Neuron (in vitro differentiated cells): ENCODE results near the gene SPATA17.

Experiments
- H2AFZ ChIP-seq: one replicate; pipeline ENCODE4 v1.6.1; 2013; ENCODE audit warnings: low read depth, mild to moderate bottlenecking, inconsistent platforms, low read length, moderate library complexity
- H3K27me3 ChIP-seq: one replicate; pipeline ENCODE4 v1.6.1; 2013; ENCODE audit warnings: low read length; ENCODE audit not compliant: insufficient read depth
- H3K36me3 ChIP-seq: one replicate; pipeline ENCODE4 v1.6.1; 2013; ENCODE audit warnings: low read length; ENCODE audit not compliant: insufficient read depth
- H3K4me1 ChIP-seq: one replicate; pipeline ENCODE4 v1.6.1; 2013; ENCODE audit warnings: low read length; ENCODE audit not compliant: insufficient read depth
- H3K4me3 ChIP-seq: 2 replicates; pipeline ENCODE4 v1.5.1; 2013; ENCODE audit warnings: mild to moderate bottlenecking, low read length, moderate library complexity
- H3K9me3 ChIP-seq: one replicate; pipeline ENCODE4 v1.6.1; 2013; ENCODE audit warnings: low read length

The SPATA17 gene

GRCh38 chr1:217917281-217917887 is 286.2 kb downstream of the SPATA17 start:
- H3K27me3 ChIP-seq = peaks cover 4% of the 10 kb centered on the region
- H3K9me3 ChIP-seq = no peaks in the 10 kb centered on the region
- H3K4me1 ChIP-seq = no peaks in the 10 kb centered on the region
- no peak overlapping the region for H3K4me3 ChIP-seq
- H3K36me3 ChIP-seq = no peaks in the 10 kb centered on the region
- no peak overlapping the region for H2AFZ ChIP-seq

- Histone ChIP-seq H3K36me3 (no peaks in the 10 kb centered on the region), H3K4me3 (peak overlapping the region; percentile 24), H3K9me3 (no peaks in the 10 kb centered on the region), H2AFZ (peak overlapping the region; percentile 49), H3K4me1 (no peaks in the 10 kb centered on the region), H3K27me3 (peaks cover 4% of the 10 kb centered on the region)
Observed at GRCh38 chr1:217919683-217920388, 288.7 kb downstream of the SPATA17 start.
